Liver (tissue), 3 donors: ENCODE measurements around the gene TBK1.

Source experiments
- ATF3 ChIP-seq: IDR thresholded peaks from 2 replicates; pipeline ENCODE4 v1.6.1; 2016; ENCODE audit warnings: antibody characterized with exemption
- CTCF ChIP-seq: fragments of 150-350 bp; IDR thresholded peaks from 2 replicates; pipeline ENCODE4 v1.5.1; 2017; ENCODE audit warnings: improper control_type of control experiment, low read depth, low read length; ENCODE audit not compliant: missing input control
- EGR1 ChIP-seq, 2 donors: IDR thresholded peaks; 2 replicates each; pipeline ENCODE4 v1.6.1; 2016 to 2018; ENCODE audit warnings: antibody characterized with exemption in 2 of 2, low read depth in 2 of 2
- FOXA1 ChIP-seq: IDR thresholded peaks from 2 replicates; pipeline ENCODE4 v1.6.1; 2016; ENCODE audit warnings: antibody characterized with exemption
- GABPA ChIP-seq, 2 donors: IDR thresholded peaks in 1 of 2; conservative IDR thresholded peaks in 1 of 2; 2 replicates each; pipeline ENCODE4 v1.6.1; 2016; ENCODE audit warnings: antibody characterized with exemption in 2 of 2, mild to moderate bottlenecking in 1 of 2, moderate library complexity in 1 of 2
- JUND ChIP-seq, 2 donors: IDR thresholded peaks; 2 replicates each; pipeline ENCODE4 v1.6.1; 2016; ENCODE audit warnings: antibody characterized with exemption in 2 of 2
- MAX ChIP-seq: IDR thresholded peaks from 2 replicates; pipeline ENCODE4 v1.6.1; 2016; ENCODE audit warnings: antibody characterized with exemption
- NR2F2 ChIP-seq: IDR thresholded peaks from 2 replicates; pipeline ENCODE4 v1.6.1; 2016; ENCODE audit warnings: antibody characterized with exemption
- RAD21 ChIP-seq, 2 donors: IDR thresholded peaks; 2 replicates each; pipeline ENCODE4 v1.6.1; 2016; ENCODE audit warnings: antibody characterized with exemption in 2 of 2, mild to moderate bottlenecking in 2 of 2
- REST ChIP-seq: IDR thresholded peaks from 2 replicates; pipeline ENCODE4 v1.6.1; 2016; ENCODE audit warnings: antibody characterized with exemption, mild to moderate bottlenecking
- RXRA ChIP-seq, 2 donors: IDR thresholded peaks; 2 replicates each; pipeline ENCODE4 v1.6.1; 2017 to 2018; ENCODE audit warnings: antibody characterized with exemption in 2 of 2, mild to moderate bottlenecking in 1 of 2
- TAF1 ChIP-seq: conservative IDR thresholded peaks from 2 replicates; pipeline ENCODE4 v1.6.1; 2016; ENCODE audit warnings: antibody characterized with exemption, mild to moderate bottlenecking
- YY1 ChIP-seq: IDR thresholded peaks from 2 replicates; pipeline ENCODE4 v1.6.1; 2016; ENCODE audit warnings: antibody characterized with exemption, mild to moderate bottlenecking
- donor health status: healthy.
- donor health status: healthy.

- TF ChIP-seq MAX (peak; percentile 52), REST (peak; percentile 51), GABPA (IDR thresholded peaks at IDR 0.05 in 1 of 2, conservative IDR thresholded peaks at IDR 0.05 in 1 of 2) (peak; percentile 59 to 90), TAF1 (peak; percentile 79), CTCF (no peak), ATF3 (no peak), FOXA1 (no peak), RAD21 (IDR thresholded peaks at IDR 0.05) (no peak), YY1 (no peak), NR2F2 (no peak), RXRA (IDR thresholded peaks at IDR 0.05) (no peak), JUND (IDR thresholded peaks at IDR 0.05) (peak in 1 of 2 donors; percentile 16), EGR1 (IDR thresholded peaks at IDR 0.05; ENCODE audit: low read depth in 2 of 2) (no peak)
These were observed 48.0 kb upstream of the TBK1 start, which contains the start of gene XPOT for GRCh38 chr12:64403707-64404469.
